ENCODE data around the gene GRAP2. TPM values are rescaled to one million over a fixed set of nuclear protein-coding genes. Genes with fewer than 3 reads are reported as not detected.

The GRAP2 gene
- total and polyA plus RNA-seq, 2 of the 8 experiments (the other 6 are each of a cell fraction or from before 2014, with no cell fraction given) = 0.08 TPM; not detected in 1

DNA sequence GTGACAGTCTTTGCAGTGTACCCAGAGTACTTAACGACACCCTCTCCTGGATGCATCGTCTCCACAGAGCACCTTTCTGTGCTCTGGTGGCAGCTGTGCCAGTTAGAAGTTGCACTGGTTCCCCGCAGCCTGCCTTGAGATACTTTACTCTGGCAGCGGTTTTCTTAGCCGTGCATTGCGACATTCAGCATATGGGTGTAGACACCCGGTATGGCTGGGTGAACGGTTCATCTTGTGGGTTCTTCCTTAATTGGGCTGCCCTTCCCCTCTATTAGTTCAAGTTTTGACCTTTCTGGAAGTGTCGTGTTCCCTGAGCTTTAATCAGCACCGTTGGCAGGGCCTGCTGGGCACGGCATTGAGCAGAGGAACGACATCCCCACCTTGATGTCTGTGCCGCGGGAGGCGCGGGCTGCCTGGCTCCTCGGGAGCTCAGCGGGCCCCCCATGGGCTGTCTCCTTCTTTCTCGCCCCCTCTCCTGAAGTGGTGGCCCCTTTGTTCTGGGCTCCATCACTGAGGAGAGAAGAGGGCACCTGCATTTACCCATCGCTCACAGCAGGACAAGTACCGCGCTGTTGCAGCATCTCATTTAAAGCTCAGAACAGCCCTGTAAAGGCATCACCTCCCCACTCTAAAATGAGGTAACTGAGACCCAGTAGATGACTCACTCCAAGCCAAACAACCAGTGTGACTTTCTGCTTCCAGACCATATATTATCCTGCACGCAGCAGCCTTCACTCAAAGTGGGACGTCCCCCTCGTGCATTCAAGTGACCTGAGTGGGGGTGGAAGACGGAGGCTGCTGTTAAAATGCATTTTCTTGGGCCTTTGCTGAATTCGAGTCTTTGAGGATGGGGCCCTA lies 107.2 kb downstream of the GRAP2 start:
- POLR2A ChIA-PET (ENCODE audit: partially characterized antibody) = interaction anchor here (1.5 to 4.1 kb wide), 3 partner anchors 9 to 16 kb away, joined by 4 to 44 read pairs (median 13); no protein-coding TSS in a partner anchor
- CTCF ChIA-PET (ENCODE audit: partially characterized antibody) = interaction anchor here (1.2 to 16.1 kb wide), 7 partner anchors 9 to 512 kb away, joined by 3 to 159 read pairs (median 4); no protein-coding TSS in a partner anchor
- FAIRE-seq = no peak

More for the DNA sequence above, 107.2 kb downstream of the GRAP2 start:
- peak overlapping the region in 1 of 2 experiments; percentile 32; a peak in 1 of 4 replicates for H3K4me2 ChIP-seq (ENCODE audit: insufficient read depth in 1 of 2, low read depth in 2 of 2, low read length in 2 of 2)
- no peaks in the 10 kb centered on the region for H3K9me3 ChIP-seq (ENCODE audit: insufficient read depth in 2 of 2, low read depth in 1 of 2, low read length in 1 of 2)
- no peak overlapping the region for H4K91ac ChIP-seq (replicated peaks; ENCODE audit: insufficient read length, low read length)
- H3K27ac ChIP-seq (ENCODE audit: low read depth, low read length) = no peak overlapping the region
- no peaks in the 10 kb centered on the region for H3K36me3 ChIP-seq (ENCODE audit: control insufficient read depth in 2 of 4, insufficient read depth in 4 of 4, low read length in 3 of 4)
- H4K8ac ChIP-seq (ENCODE audit: extremely low read depth, insufficient read depth, low read length) = no peak overlapping the region
- H2AK5ac ChIP-seq (ENCODE audit: low read depth, low read length) = peak overlapping the region; percentile 82; the same call in 1 of the 2 replicates
- H3K4ac ChIP-seq (replicated peaks; ENCODE audit: insufficient read length, low read depth, low read length) = no peak overlapping the region
- no peak overlapping the region for H2BK5ac ChIP-seq (ENCODE audit: low read depth, low read length)
- no peak overlapping the region for H3K18ac ChIP-seq (ENCODE audit: extremely low read depth, low read length)
- peaks cover 0 to 18% of the 10 kb centered on the region in 2 experiments; a peak in 2 of 4 replicates for H3K79me2 ChIP-seq (ENCODE audit: control insufficient read depth in 1 of 2, insufficient read depth in 2 of 2, low read length in 2 of 2)
- peaks cover 17 to 29% (median 20%) of the 10 kb centered on the region in 4 experiments for H3K4me1 ChIP-seq (replicated peaks in 1 of 4; ENCODE audit: control insufficient read depth in 3 of 4, insufficient read depth in 4 of 4, low read length in 3 of 4)
- peaks cover 2 to 16% of the 10 kb centered on the region in 2 experiments for H4K20me1 ChIP-seq (replicated peaks in 1 of 2; ENCODE audit: control insufficient read depth in 1 of 2, insufficient read depth in 2 of 2, low read length in 2 of 2)
- H2BK12ac ChIP-seq (ENCODE audit: low read depth, low read length) = peak overlapping the region; percentile 90; the same call in 1 of the 2 replicates
- DNase-seq (ENCODE audit: low read depth in 1 of 2, low spot score in 2 of 2) = no peak
- no peak overlapping the region for H3K56ac ChIP-seq (replicated peaks; ENCODE audit: insufficient read length, low read depth, low read length)
- H3K4me3 ChIP-seq (ENCODE audit: extremely low read depth in 1 of 4, insufficient read depth in 2 of 4, low read depth in 3 of 4, low read length in 4 of 4) = no peak overlapping the region
- H2AFZ ChIP-seq (ENCODE audit: low read length) = no peak overlapping the region
- H3K14ac ChIP-seq (ENCODE audit: insufficient read length) = no peak overlapping the region
- no peaks in the 10 kb centered on the region for H3K27me3 ChIP-seq (replicated peaks in 1 of 4; ENCODE audit: control insufficient read depth in 3 of 4, extremely low read depth in 1 of 4, insufficient read depth in 3 of 4, low read length in 3 of 4)
- TF ChIP-seq PHF8 (conservative IDR thresholded peaks at IDR 0.05; ENCODE audit: low read depth, low read length) = no peak
- TF ChIP-seq CEBPB (IDR thresholded peaks at IDR 0.05; ENCODE audit: low read depth, low read length) = peak; percentile 51
- H3K9ac ChIP-seq (replicated peaks in 1 of 4; ENCODE audit: extremely low read depth in 1 of 4, low read depth in 3 of 4, low read length in 3 of 4) = no peak overlapping the region
- H4K5ac ChIP-seq (ENCODE audit: insufficient read length, low read depth, low read length) = no peak overlapping the region
- H2BK20ac ChIP-seq (ENCODE audit: low read length) = no peak overlapping the region
- no peak overlapping the region for H2BK120ac ChIP-seq (replicated peaks; ENCODE audit: low read depth, low read length)
- H3K23me2 ChIP-seq (ENCODE audit: low read depth, low read length) = no peaks in the 10 kb centered on the region; the same call in 1 of the 2 replicates
- H3K79me1 ChIP-seq (ENCODE audit: low read depth, low read length) = no peaks in the 10 kb centered on the region
- H2BK15ac ChIP-seq (ENCODE audit: low read length) = no peak overlapping the region
- H3K23ac ChIP-seq (ENCODE audit: insufficient read length) = no peak overlapping the region
- 89% methylated on average over 18 of the region's 27 CpGs; no CpG with 5 or more reads in 1 of the 2 experiments for WGBS, 2 experiments (ENCODE audit: extremely low coverage in 1 of 2, insufficient coverage in 1 of 2, insufficient read length in 1 of 2, insufficient replicate concordance in 2 of 2, low coverage in 1 of 2, low lambda C conversion rate in 2 of 2, missing lambda C conversion rate in 1 of 2)

All from H1 (cell line).